ENCODE results near the gene KSR2. TPM values are rescaled to one million over a fixed set of nuclear protein-coding genes. Genes with fewer than 3 reads are reported as not detected.

Gene KSR2
- total RNA-seq, 1 experiment from 2014 or later = 1.3 TPM

GRCh38 chr12:117662220-117662619, 306.6 kb downstream of the KSR2 start:
- no peak overlapping the region for H3K9ac ChIP-seq (ENCODE audit: extremely low read depth, insufficient read length, low read length)
- no peak overlapping the region for H2AFZ ChIP-seq (ENCODE audit: low read length)
- no peak overlapping the region for H2BK5ac ChIP-seq (ENCODE audit: insufficient read length, low read length)
- H3K14ac ChIP-seq (ENCODE audit: insufficient read depth, low read length) = no peak overlapping the region
- TF ChIP-seq CTCF (conservative IDR thresholded peaks at IDR 0.05) = no peak
- H3K79me1 ChIP-seq (ENCODE audit: insufficient read depth, low read depth, low read length, poor library complexity, severe bottlenecking) = no peaks in the 10 kb centered on the region
- H4K91ac ChIP-seq (ENCODE audit: insufficient read length, low read depth, low read length) = no peak overlapping the region
- H2BK20ac ChIP-seq (ENCODE audit: low read depth, low read length, poor library complexity, severe bottlenecking) = no peak overlapping the region
- H2BK120ac ChIP-seq (ENCODE audit: low read depth, low read length, poor library complexity, severe bottlenecking) = no peak overlapping the region
- H4K5ac ChIP-seq (ENCODE audit: insufficient read length, low read depth, low read length) = no peak overlapping the region
- H4K8ac ChIP-seq (replicated peaks; ENCODE audit: insufficient read length, low read depth, low read length) = no peak overlapping the region
- Mint-ChIP-seq H3K4me1 (peaks cover 0 to 3% of the 10 kb centered on the region in 2 experiments; a peak in 1 of 4 replicates), H3K4me3 (no peak overlapping the region), H3K27ac (no peak overlapping the region; a peak in 1 of 7 replicates), H3K27me3 (ENCODE audit: low read depth) (peaks cover under 1% of the 10 kb centered on the region; the same call in 1 of the 2 replicates), H3K9me3 (no peaks in the 10 kb centered on the region), H3K36me3 (ENCODE audit: insufficient read depth in 1 of 3, low read depth in 3 of 3) (no peaks in the 10 kb centered on the region)
- H4K20me1 ChIP-seq (ENCODE audit: control insufficient read depth, insufficient read depth, insufficient read length) = peaks cover 2% of the 10 kb centered on the region
- H3K27ac ChIP-seq (ENCODE audit: insufficient read length, low read depth, low read length) = no peak overlapping the region
- no CpG with 5 or more reads among the region's 6 CpGs for WGBS (ENCODE audit: extremely low coverage, insufficient read length, low lambda C conversion rate)
- no peak overlapping the region for H3K4me2 ChIP-seq (ENCODE audit: insufficient read depth, insufficient read length, low read length)
- no peaks in the 10 kb centered on the region for H3K23me2 ChIP-seq (ENCODE audit: insufficient read length, low read depth, low read length, poor library complexity, severe bottlenecking)
- no peaks in the 10 kb centered on the region for H3K4me1 ChIP-seq (ENCODE audit: insufficient read depth, low read length)
- no peak overlapping the region for H2AK5ac ChIP-seq (ENCODE audit: insufficient read length, low read length)
- no peaks in the 10 kb centered on the region for H3K9me3 ChIP-seq (ENCODE audit: control insufficient read depth, low read depth, low read length)
- no peaks in the 10 kb centered on the region for H3K79me2 ChIP-seq (ENCODE audit: insufficient read depth, low read length)
- no peak for DNase-seq
- no peak overlapping the region for H3K23ac ChIP-seq (ENCODE audit: insufficient read length, low read depth, low read length)
- H3K4ac ChIP-seq (ENCODE audit: low read depth, low read length) = no peak overlapping the region
- no peak overlapping the region for H3T11ph ChIP-seq (ENCODE audit: low read length)
- H2BK12ac ChIP-seq (ENCODE audit: insufficient read length, low read depth, low read length) = no peak overlapping the region
- H3K27me3 ChIP-seq (ENCODE audit: insufficient read depth, low read length) = no peaks in the 10 kb centered on the region
- no peak overlapping the region for H3K18ac ChIP-seq (ENCODE audit: insufficient read length, low read depth, low read length)
- H3K56ac ChIP-seq (ENCODE audit: insufficient read length, low read depth, low read length) = no peak overlapping the region
- no peak overlapping the region for H2BK15ac ChIP-seq (ENCODE audit: low read depth, low read length)

Data from H9 (cell line).